Lower leg skin (tissue), 4 donors: ENCODE data around the gene TMEM233. TPM values are rescaled to one million over a fixed set of nuclear protein-coding genes. Genes with fewer than 3 reads are reported as not detected.

ENCODE experiments used
- DNase-seq, 2 donors: peaks; one replicate each; pipeline ENCODE4 v3.0.0-alpha.2; 2019; ENCODE audit warnings: low spot score in 2 of 2
- H3K4me3 ChIP-seq: fragments of 200-600 bp; sonication (generic); 2 replicates; pipeline ENCODE4 v1.5.1; 2017; ENCODE audit warnings: mild to moderate bottlenecking, low read depth; ENCODE audit not compliant: poor library complexity, severe bottlenecking
- CTCF ChIP-seq, 3 donors: fragments of 450-650 bp; IDR thresholded peaks; one replicate each; pipeline ENCODE4 v1.5.1; 2016; ENCODE audit warnings: antibody characterized with exemption in 3 of 3, mild to moderate bottlenecking in 3 of 3, moderate library complexity in 2 of 3
- POLR2A ChIP-seq, 2 donors: fragments of 450-650 bp; IDR thresholded peaks; one replicate each; pipeline ENCODE4 v1.6.1; 2016 to 2017; ENCODE audit warnings: antibody characterized with exemption in 2 of 2, mild to moderate bottlenecking in 1 of 2, moderate library complexity in 1 of 2
- WGBS, 2 donors: methylation state at CpG; one replicate each; pipeline ENCODE4 v1.1.5; 2018; 5-methylcytosine and 5-hydroxymethylcytosine counted together
- intact Hi-C: fragments of 100-400 bp; cut with DNase I; formaldehyde crosslinking; loops from one replicate; pipeline ENCODE4 v1.15.0; 2023; ENCODE audit warnings: low total_unique reads
- total RNA-seq, 4 donors: library from RNA; depleted of rRNA; stranded (reverse); fragments of >200 nt; gene quantifications; one replicate each; pipeline ENCODE4 v1.1.0, GENCODE V29; 2016

Gene TMEM233
- total RNA-seq, 4 donors from 2014 or later: 0.06 TPM; not detected in 3

GRCh38 chr12:119664642-119665041, 71.1 kb downstream of the TMEM233 start:
- WGBS, 2 donors: 85 to 88% methylated on average over 1 of the region's 1 CpG
- intact Hi-C loops: no loop called here
- TF ChIP-seq CTCF (IDR thresholded peaks at IDR 0.05) (no peak), POLR2A (IDR thresholded peaks at IDR 0.05) (no peak)

GRCh38 chr12:119665164-119665929, 71.8 kb downstream of the TMEM233 start:
- no peak for TF ChIP-seq POLR2A (IDR thresholded peaks at IDR 0.05)
- no peak for TF ChIP-seq CTCF (IDR thresholded peaks at IDR 0.05)

More at GRCh38 chr12:119664642-119665041, 71.1 kb downstream of the TMEM233 start:
- H3K4me3 ChIP-seq: no peak overlapping the region
- DNase-seq: no peak

GRCh38 chr12:119666226-119666795, 72.7 kb downstream of the TMEM233 start:
- intact Hi-C loops: no loop called here
- TF ChIP-seq POLR2A (IDR thresholded peaks at IDR 0.05) (no peak), CTCF (IDR thresholded peaks at IDR 0.05) (no peak)
- 68 to 69% methylated on average over 2 of the region's 2 CpGs for WGBS, 2 donors
- no peak overlapping the region for H3K4me3 ChIP-seq
- no peak for DNase-seq

More at GRCh38 chr12:119665164-119665929, 71.8 kb downstream of the TMEM233 start:
- 82 to 87% methylated on average over 4 of the region's 4 CpGs for WGBS, 2 donors
- no peak overlapping the region for H3K4me3 ChIP-seq
- DNase-seq: peak in 1 of 2 donors; percentile 80
- intact Hi-C loops: no loop called here

- intact Hi-C loops: no loop called here
- WGBS, 2 donors: 6 to 9% methylated on average over 9 of the region's 9 CpGs
- TF ChIP-seq CTCF (IDR thresholded peaks at IDR 0.05) (no peak), POLR2A (IDR thresholded peaks at IDR 0.05) (no peak)
- no peak for DNase-seq
- no peak overlapping the region for H3K4me3 ChIP-seq
Measured at GRCh38 chr12:119666900-119667576, 73.5 kb downstream of the TMEM233 start.

GRCh38 chr12:119667577-119668323, 74.2 kb downstream of the TMEM233 start, which contains the start of gene PRKAB1:
TSS of gene PRKAB1 (plus strand) at chr12:119668133. CDS start at chr12:119668245, 112 bp downstream.
- DNase-seq: peak; percentile 93 to 99
- WGBS, 2 donors: 0% methylated on average over 6 to 49 of the region's 69 CpGs
- H3K4me3 ChIP-seq: peak within 1 kb of the TSS; percentile 91
- TF ChIP-seq POLR2A (IDR thresholded peaks at IDR 0.05): no peak
- TF ChIP-seq CTCF (IDR thresholded peaks at IDR 0.05): peak in 1 of 3 donors; percentile 25
- intact Hi-C loops: no loop called here
